Endothelial cell of umbilical vein (primary cell): ENCODE data around the gene CCDC38. TPM values are rescaled to one million over a fixed set of nuclear protein-coding genes. Genes with fewer than 3 reads are reported as not detected.

Experiments used
- BruUV-seq: library from RNA; stranded (reverse); fragments of 400-500 nt; replicated peaks from 2 replicates; lab custom pipeline; 2021; lab: Mats Ljungman, UMichigan
- CTCF ChIA-PET: fragments of 300-600, 350-600 bp; sonication (Branson Sonifier 250); formaldehyde crosslinking; loops from one replicate; lab custom pipeline; 2021; ENCODE audit warnings: antibody characterized with exemption, inconsistent platforms; lab: Charles Lee
- POLR2A ChIA-PET: fragments of 300-600, 350-600 bp; sonication (Branson Sonifier 250); formaldehyde crosslinking; loops from one replicate; lab custom pipeline; 2021; ENCODE audit warnings: antibody characterized with exemption, inconsistent platforms; lab: Charles Lee
- DNase-seq: peaks from one replicate; pipeline ENCODE4 v3.0.0-alpha.2; 2011; ENCODE audit warnings: low read depth, low spot score
- FAIRE-seq: peaks from 2 replicates; lab custom pipeline; 2011; peaks lifted over from hg19 to GRCh38; lab: Jason Lieb, UNC
- H2AFZ ChIP-seq: 2 replicates; pipeline ENCODE4 v1.6.0; 2012; ENCODE audit warnings: low read depth, low read length, control low read depth, inconsistent platforms
- H3K27ac ChIP-seq: 2 replicates; pipeline ENCODE4 v1.5.1; 2011; ENCODE audit warnings: low read depth, mild to moderate bottlenecking, control low read depth, low read length, moderate library complexity; ENCODE audit not compliant: insufficient read depth
- H3K27me3 ChIP-seq, 2 experiments: 2 replicates each; pipeline versions ENCODE4 v1.6.0 to v1.6.1; 2011; ENCODE audit warnings: low read length in 2 of 2, mixed read lengths in 1 of 2; ENCODE audit not compliant: control insufficient read depth in 2 of 2, insufficient read depth in 2 of 2
- H3K36me3 ChIP-seq, 2 experiments: 2 replicates in 1 of 2; 3 replicates in 1 of 2; pipeline ENCODE4 v1.5.1; 2011; ENCODE audit warnings: low read length in 2 of 2, mild to moderate bottlenecking in 1 of 2, moderate library complexity in 1 of 2; ENCODE audit not compliant: control insufficient read depth in 2 of 2, insufficient read depth in 2 of 2; ENCODE audit errors: extremely low read depth in 1 of 2
- H3K4me1 ChIP-seq: 3 replicates; pipeline ENCODE4 v1.5.1; 2011; ENCODE audit warnings: mild to moderate bottlenecking, low read length; ENCODE audit not compliant: control insufficient read depth, insufficient read depth; ENCODE audit errors: extremely low read depth
- H3K4me2 ChIP-seq: 2 replicates; pipeline ENCODE4 v1.6.1; 2011; ENCODE audit warnings: low read length, control low read depth, mixed read lengths; ENCODE audit not compliant: insufficient read depth
- H3K4me3 ChIP-seq, 3 experiments: fragments of 200-600 bp in 1 of 3; sonication (generic), shearing (Covaris generic) in 1 of 3; replicated peaks in 1 of 3; 2 replicates each; pipeline ENCODE4 v1.5.1; 2011 to 2016; ENCODE audit warnings: control low read depth in 3 of 3, low read length in 3 of 3, mild to moderate bottlenecking in 2 of 3, inconsistent platforms in 1 of 3, low read depth in 1 of 3, moderate library complexity in 1 of 3; ENCODE audit not compliant: insufficient read depth in 1 of 3
- H3K79me2 ChIP-seq: 2 replicates; pipeline ENCODE4 v1.6.0; 2012; ENCODE audit warnings: low read length, inconsistent platforms; ENCODE audit not compliant: control insufficient read depth, insufficient read depth
- H3K9ac ChIP-seq: replicated peaks from 2 replicates; pipeline ENCODE3; 2011; ENCODE audit warnings: low read length, control low read depth; ENCODE audit not compliant: insufficient read depth; ENCODE audit errors: extremely low read depth
- H3K9me1 ChIP-seq: replicated peaks from 3 replicates; pipeline ENCODE4 v1.6.0; 2011; ENCODE audit warnings: mild to moderate bottlenecking, low read length; ENCODE audit not compliant: control insufficient read depth, insufficient read depth; ENCODE audit errors: extremely low read depth
- H3K9me3 ChIP-seq: replicated peaks from 2 replicates; pipeline ENCODE4 v1.5.1; 2012; ENCODE audit warnings: low read length, inconsistent platforms; ENCODE audit not compliant: control insufficient read depth, insufficient read depth
- H4K20me1 ChIP-seq: replicated peaks from 2 replicates; pipeline ENCODE3; 2011; ENCODE audit warnings: mild to moderate bottlenecking, low read length; ENCODE audit not compliant: control insufficient read depth, insufficient read depth; ENCODE audit errors: extremely low read depth
- POLR2AphosphoS5 ChIP-seq: IDR thresholded peaks from 2 replicates; pipeline ENCODE4 v1.6.1; 2012; ENCODE audit warnings: low read depth, mild to moderate bottlenecking, control low read depth, low read length, moderate library complexity; ENCODE audit not compliant: insufficient read depth
- dilution Hi-C: fragments of 300-500 bp; cut with MboI; formaldehyde crosslinking; loops from one replicate; pipeline ENCODE4 v1.15.0; 2019; ENCODE audit warnings: low sequenced_read_pairs; ENCODE audit not compliant: extremely low pct_ligation_motif_present
- intact Hi-C: fragments of 100-400 bp; cut with micrococcal nuclease; formaldehyde crosslinking; loops from one replicate; pipeline ENCODE4 v1.10.0; 2022
- polyA plus RNA-seq, 4 experiments: library from polyadenylated mRNA; depleted of rRNA in 3 of 4; stranded (reverse) in 3 of 4; unstranded in 1 of 4; fragments of >200 nt; gene quantifications; 2 replicates each; pipeline versions ENCODE4 v1.2.1 to v1.2.3, GENCODE V29; 2011 to 2012; ENCODE audit warnings: missing spikeins in 1 of 4
- total RNA-seq: library from RNA; stranded (reverse); gene quantifications from 2 replicates; pipeline ENCODE4 v1.2.3, GENCODE V29; 2021
- TF ChIP-seq, protein P1 (sequence below), 2 donors: IDR thresholded peaks; 1 replicate in 1 of 2; 2 replicates in 1 of 2; pipeline ENCODE4 v1.5.1; 2011; ENCODE audit warnings: low read length in 2 of 2, mild to moderate bottlenecking in 2 of 2, moderate library complexity in 2 of 2, control low read depth in 1 of 2, inconsistent platforms in 1 of 2, low read depth in 1 of 2; ENCODE audit not compliant: insufficient read depth in 1 of 2; ENCODE audit errors: extremely low read depth in 1 of 2

The CCDC38 gene
- total and polyA plus RNA-seq, 2 donors (not counting 3 experiments of a cell fraction or from before 2014, with no cell fraction given), result not detected

DNA sequence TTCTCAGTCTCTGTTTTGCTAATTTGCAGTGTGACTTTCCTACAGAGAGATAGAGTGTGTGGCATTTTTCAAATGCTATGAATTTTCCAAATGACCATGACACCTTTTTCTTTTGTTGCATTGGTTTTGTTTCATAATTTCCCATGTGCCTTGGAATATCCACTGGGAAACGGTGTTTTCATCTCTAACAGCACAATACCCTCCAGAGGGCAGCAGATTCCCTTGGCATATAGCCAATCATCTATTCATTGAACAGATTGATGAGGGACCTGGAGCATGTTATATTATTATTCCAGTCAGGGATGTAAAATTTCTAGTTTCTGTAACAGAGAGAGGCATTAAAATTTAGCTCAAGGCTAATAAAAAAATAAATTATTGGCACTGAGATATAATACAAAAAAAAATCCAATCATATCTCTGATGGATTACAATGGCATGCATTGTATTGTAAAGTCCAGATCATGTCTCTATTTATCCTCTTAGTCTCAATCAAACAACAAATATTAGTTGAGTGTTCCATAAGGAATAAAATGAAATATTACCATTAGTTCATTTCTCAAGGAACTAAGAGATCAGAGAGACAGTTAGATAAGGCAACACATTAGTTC, 122.2 kb downstream of the CCDC38 start:
- no peaks in the 10 kb centered on the region for H3K27me3 ChIP-seq
- no peak overlapping the region for H3K4me2 ChIP-seq
- POLR2A ChIA-PET, result no interaction called here
- FAIRE-seq, result peak; percentile 69
- H3K9me3 ChIP-seq, result no peaks in the 10 kb centered on the region
- H2AFZ ChIP-seq, result no peak overlapping the region
- CTCF ChIA-PET, result interaction anchor here (1.6 kb wide), 1 partner anchor 10 kb away, joined by 3 read pairs; no protein-coding TSS in a partner anchor
- no peaks in the 10 kb centered on the region for H4K20me1 ChIP-seq
- no peaks in the 10 kb centered on the region for H3K4me1 ChIP-seq
- no peak for TF ChIP-seq POLR2AphosphoS5
- TF ChIP-seq, protein P1, sequence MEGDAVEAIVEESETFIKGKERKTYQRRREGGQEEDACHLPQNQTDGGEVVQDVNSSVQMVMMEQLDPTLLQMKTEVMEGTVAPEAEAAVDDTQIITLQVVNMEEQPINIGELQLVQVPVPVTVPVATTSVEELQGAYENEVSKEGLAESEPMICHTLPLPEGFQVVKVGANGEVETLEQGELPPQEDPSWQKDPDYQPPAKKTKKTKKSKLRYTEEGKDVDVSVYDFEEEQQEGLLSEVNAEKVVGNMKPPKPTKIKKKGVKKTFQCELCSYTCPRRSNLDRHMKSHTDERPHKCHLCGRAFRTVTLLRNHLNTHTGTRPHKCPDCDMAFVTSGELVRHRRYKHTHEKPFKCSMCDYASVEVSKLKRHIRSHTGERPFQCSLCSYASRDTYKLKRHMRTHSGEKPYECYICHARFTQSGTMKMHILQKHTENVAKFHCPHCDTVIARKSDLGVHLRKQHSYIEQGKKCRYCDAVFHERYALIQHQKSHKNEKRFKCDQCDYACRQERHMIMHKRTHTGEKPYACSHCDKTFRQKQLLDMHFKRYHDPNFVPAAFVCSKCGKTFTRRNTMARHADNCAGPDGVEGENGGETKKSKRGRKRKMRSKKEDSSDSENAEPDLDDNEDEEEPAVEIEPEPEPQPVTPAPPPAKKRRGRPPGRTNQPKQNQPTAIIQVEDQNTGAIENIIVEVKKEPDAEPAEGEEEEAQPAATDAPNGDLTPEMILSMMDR (IDR thresholded peaks at IDR 0.05; ENCODE audit: extremely low read depth in 1 of 2, insufficient read depth in 1 of 2, low read depth in 1 of 2, low read length in 2 of 2), result peak; percentile 51 to 61
- BruUV-seq, result no TSS peak
- no peaks in the 10 kb centered on the region for H3K9me1 ChIP-seq
- DNase-seq, result peak; percentile 75
- dilution Hi-C loops, result no loop called here
- H3K36me3 ChIP-seq, result no peaks in the 10 kb centered on the region
- no peaks in the 10 kb centered on the region for H3K79me2 ChIP-seq
- no peak overlapping the region for H3K27ac ChIP-seq
- H3K9ac ChIP-seq, result no peak overlapping the region
- H3K4me3 ChIP-seq, result no peak overlapping the region
- intact Hi-C loops, result loop anchor here (1.0 kb wide), 2 partner anchors 29 to 178 kb away; no protein-coding TSS in a partner anchor

Other genes starting within 250 kb of the CCDC38 start
- gene NTN4, start 151.8 kb downstream of the CCDC38 start, total RNA-seq, result 105 and 120 TPM in 2 replicates
- gene NTN4, start 151.8 kb downstream of the CCDC38 start, polyA plus RNA-seq, result 317 and 352 TPM in 2 replicates
- gene SNRPF, start 83.7 kb downstream of the CCDC38 start, total RNA-seq, result 36.6 and 40.7 TPM in 2 replicates
- gene SNRPF, start 83.7 kb downstream of the CCDC38 start, polyA plus RNA-seq, result 12.9 and 17.1 TPM in 2 replicates
- gene AMDHD1, start 717 bp upstream of the CCDC38 start, total RNA-seq, result not detected in 2 replicates
- 0.16 TPM in 1 of 2 replicates, not detected in the other for gene AMDHD1, start 717 bp upstream of the CCDC38 start, polyA plus RNA-seq
- 0.44 and 0.62 TPM in 2 replicates for gene HAL, start 53.7 kb upstream of the CCDC38 start, total RNA-seq
- gene HAL, start 53.7 kb upstream of the CCDC38 start, polyA plus RNA-seq, result 0.18 and 0.51 TPM in 2 replicates
- 77.1 and 77.8 TPM in 2 replicates for gene LTA4H, start 93.0 kb upstream of the CCDC38 start, total RNA-seq
- 65.1 and 85.2 TPM in 2 replicates for gene LTA4H, start 93.0 kb upstream of the CCDC38 start, polyA plus RNA-seq